ENCODE measurements around the gene CHMP5. TPM values are rescaled to one million over a fixed set of nuclear protein-coding genes. Genes with fewer than 3 reads are reported as not detected.

CHMP5 gene
- total RNA-seq, 1 experiment from 2014 or later = 61.8 TPM

GRCh38 chr9:33309903-33310302, 45.1 kb downstream of the CHMP5 start:
- H3K9me3 ChIP-seq (ENCODE audit: control insufficient read depth in 1 of 2, insufficient read depth in 1 of 2, low read depth in 1 of 2, low read length in 2 of 2) = no peaks in the 10 kb centered on the region
- H4K20me1 ChIP-seq (ENCODE audit: insufficient read depth) = no peaks in the 10 kb centered on the region
- H3K79me2 ChIP-seq (ENCODE audit: insufficient read depth, low read length) = peaks cover 28% of the 10 kb centered on the region; the same call in 1 of the 2 replicates
- H3K9me2 ChIP-seq (ENCODE audit: insufficient read depth) = no peaks in the 10 kb centered on the region
- H3K9ac ChIP-seq (ENCODE audit: low read length) = no peak overlapping the region
- ChIA-PET CTCF (no interaction called here), POLR2A (no interaction called here), RAD21 (ENCODE audit: low non-redundant PET in 1 of 2, low total read pairs in 2 of 2, uncharacterized antibody in 2 of 2, unreplicated experiment in 2 of 2) (no interaction called here)
- H3K4me3 ChIP-seq (replicated peaks in 1 of 2; ENCODE audit: low read depth in 1 of 2, low read length in 2 of 2) = no peak overlapping the region
- no peaks in the 10 kb centered on the region for H3K4me1 ChIP-seq (ENCODE audit: control insufficient read depth in 1 of 2, insufficient read depth in 2 of 2, low read length in 2 of 2)
- no peak overlapping the region for H2AFZ ChIP-seq (ENCODE audit: low read depth, low read length, poor library complexity, severe bottlenecking)
- no peak for DNase-seq (ENCODE audit: low read depth, low spot score)
- no peaks in the 10 kb centered on the region for H3K27me3 ChIP-seq (ENCODE audit: insufficient read depth, low read length)
- no peak for ATAC-seq
- no peak overlapping the region for H3K4me2 ChIP-seq (ENCODE audit: low read length)
- peaks cover 71 to 78% of the 10 kb centered on the region in 2 experiments for H3K36me3 ChIP-seq (ENCODE audit: control insufficient read depth in 1 of 2, insufficient read depth in 2 of 2, low read length in 2 of 2)
- BruUV-seq (replicated peaks) = no TSS peak
- H3K27ac ChIP-seq (ENCODE audit: low read depth, low read length) = no peak overlapping the region
- intact Hi-C loops (cut with micrococcal nuclease) = loop anchor here (5.0 kb wide), 1 partner anchor 37 kb away; no protein-coding TSS in a partner anchor
- TF ChIP-seq SRF (IDR thresholded peaks at IDR 0.05; ENCODE audit: low read depth) = no peak
- no peak for TF ChIP-seq SIN3A (IDR thresholded peaks at IDR 0.05; ENCODE audit: low read depth)
- TF ChIP-seq POLR2AphosphoS5 (IDR thresholded peaks at IDR 0.05; ENCODE audit: low read depth, low read length) = no peak
- no peak for TF ChIP-seq CTCF (IDR thresholded peaks at IDR 0.05 in 2 of 3, conservative IDR thresholded peaks at IDR 0.05 in 1 of 3; ENCODE audit: borderline replicate concordance in 1 of 3, insufficient read depth in 1 of 3, low read depth in 2 of 3, low read length in 2 of 3)
- TF ChIP-seq JUND (IDR thresholded peaks at IDR 0.05) = no peak
- no peak for TF ChIP-seq RAD21 (IDR thresholded peaks at IDR 0.05; ENCODE audit: low read depth)
- no peak for TF ChIP-seq REST (IDR thresholded peaks at IDR 0.05; ENCODE audit: low read depth)
- no peak for TF ChIP-seq FOSL1 (IDR thresholded peaks at IDR 0.05; ENCODE audit: low read depth)
- no peak for TF ChIP-seq EZH2 (IDR thresholded peaks at IDR 0.05)
- no peak for TF ChIP-seq ZNF274 (IDR thresholded peaks at IDR 0.05; ENCODE audit: low read depth, low read length)
- no peak for TF ChIP-seq CEBPB (IDR thresholded peaks at IDR 0.05; ENCODE audit: low read depth)
- TF ChIP-seq CBX3 (IDR thresholded peaks at IDR 0.05; ENCODE audit: low read depth) = no peak
- no peak for TF ChIP-seq ZFX (IDR thresholded peaks at IDR 0.05)
- no peak for TF ChIP-seq EZH2phosphoT487 (IDR thresholded peaks at IDR 0.05; ENCODE audit: borderline replicate concordance)
- no peak for TF ChIP-seq YY1 (IDR thresholded peaks at IDR 0.05; ENCODE audit: extremely low read depth, insufficient replicate concordance, low read depth, low read length)

Measured in HCT116 (cell line).